Fibroblast of lung (primary cell): ENCODE results near the gene FSD1L. TPM values are rescaled to one million over a fixed set of nuclear protein-coding genes. Genes with fewer than 3 reads are reported as not detected.

Source experiments
- DNase-seq, 2 donors: peaks; one replicate each; pipeline versions ENCODE4 v3.0.0 to v3.0.0-alpha.2; 2010; ENCODE audit warnings: low read depth in 2 of 2
- H2AFZ ChIP-seq: 2 replicates; pipeline ENCODE4 v1.5.1; 2012; ENCODE audit warnings: low read length, control low read depth, inconsistent platforms
- H3K27ac ChIP-seq: 2 replicates; pipeline ENCODE4 v1.5.1; 2011; ENCODE audit warnings: low read length, control low read depth; ENCODE audit not compliant: insufficient read depth
- H3K27me3 ChIP-seq: 2 replicates; pipeline ENCODE4 v1.5.1; 2011; ENCODE audit warnings: mild to moderate bottlenecking, low read length; ENCODE audit not compliant: control insufficient read depth, insufficient read depth
- H3K36me3 ChIP-seq: 2 replicates; pipeline ENCODE4 v1.5.1; 2011; ENCODE audit warnings: low read length; ENCODE audit not compliant: control insufficient read depth, insufficient read depth
- H3K4me1 ChIP-seq: 2 replicates; pipeline ENCODE4 v1.5.1; 2011; ENCODE audit warnings: low read length; ENCODE audit not compliant: control insufficient read depth, insufficient read depth; ENCODE audit errors: extremely low read depth
- H3K4me2 ChIP-seq: 2 replicates; pipeline ENCODE4 v1.5.1; 2011; ENCODE audit warnings: low read length, control low read depth; ENCODE audit not compliant: insufficient read depth; ENCODE audit errors: extremely low read depth
- H3K4me3 ChIP-seq, 4 experiments: fragments of 200-600 bp in 1 of 4; sonication (generic) in 1 of 4; replicated peaks in 1 of 4; 2 replicates each; pipeline ENCODE4 v1.5.1; 2011 to 2016; ENCODE audit warnings: low read length in 4 of 4, low read depth in 3 of 4, mild to moderate bottlenecking in 3 of 4, control low read depth in 2 of 4, inconsistent platforms in 1 of 4, mixed read lengths in 1 of 4; ENCODE audit not compliant: insufficient read depth in 1 of 4; ENCODE audit errors: control extremely low read depth in 1 of 4
- H3K79me2 ChIP-seq: 2 replicates; pipeline ENCODE4 v1.5.1; 2012; ENCODE audit warnings: mild to moderate bottlenecking, low read length, inconsistent platforms; ENCODE audit not compliant: control insufficient read depth, insufficient read depth
- H3K9ac ChIP-seq: 2 replicates; pipeline ENCODE4 v1.5.1; 2011; ENCODE audit warnings: mild to moderate bottlenecking, low read length, control low read depth; ENCODE audit not compliant: insufficient read depth
- H3K9me3 ChIP-seq: 2 replicates; pipeline ENCODE4 v1.5.1; 2012; ENCODE audit warnings: low read depth, low read length; ENCODE audit not compliant: control insufficient read depth, insufficient read depth
- H4K20me1 ChIP-seq: 2 replicates; pipeline ENCODE4 v1.5.1; 2011; ENCODE audit warnings: low read length; ENCODE audit not compliant: control insufficient read depth, insufficient read depth; ENCODE audit errors: extremely low read depth
- EZH2 ChIP-seq: IDR thresholded peaks from 2 replicates; pipeline ENCODE4 v1.5.1; 2012; ENCODE audit warnings: low read length, control low read depth, mild to moderate bottlenecking; ENCODE audit errors: missing control alignments
- polyA plus RNA-seq, 2 donors: library from polyadenylated mRNA; depleted of rRNA in 1 of 2; stranded (reverse) in 1 of 2; unstranded in 1 of 2; fragments of >200 nt; gene quantifications; 2 replicates each; pipeline ENCODE4 v1.2.1, GENCODE V29; 2011 to 2012; ENCODE audit warnings: missing spikeins in 1 of 2
- total RNA-seq: library from RNA; depleted of rRNA; stranded (reverse); fragments of >200 nt; gene quantifications from 2 replicates; pipeline ENCODE4 v1.2.1, GENCODE V29; 2014
- TF ChIP-seq, protein P1 (sequence below), 2 donors: IDR thresholded peaks in 1 of 2; conservative IDR thresholded peaks in 1 of 2; 1 replicate in 1 of 2; 2 replicates in 1 of 2; pipeline ENCODE4 v1.5.1; 2011 to 2012; ENCODE audit warnings: low read length in 2 of 2, control low read depth in 1 of 2, inconsistent platforms in 1 of 2, low read depth in 1 of 2, mild to moderate bottlenecking in 1 of 2

Gene FSD1L
- total and polyA plus RNA-seq, 2 donors (not counting 1 experiment from before 2014, with no cell fraction given) = 4.0 to 6.1 TPM

DNA sequence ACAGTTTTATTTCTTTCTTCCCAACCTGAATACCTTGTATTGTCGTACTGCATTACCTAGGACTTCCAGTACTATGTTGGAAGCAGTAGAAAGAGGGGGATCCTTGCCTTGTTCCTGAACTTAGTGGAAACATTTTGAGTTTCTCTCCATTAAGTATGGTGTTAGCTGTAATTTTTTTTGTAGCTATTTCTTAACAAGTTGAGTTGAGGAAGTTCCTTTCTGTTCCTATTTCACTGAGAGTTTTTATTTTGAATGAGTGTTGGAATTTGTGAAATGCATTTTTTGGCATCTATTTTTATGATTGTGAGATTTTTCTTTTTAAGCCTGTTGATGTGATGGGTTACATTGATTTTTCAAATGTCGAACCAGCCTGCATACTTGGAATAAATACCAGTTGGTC lies 49.0 kb downstream of the FSD1L start:
- H3K79me2 ChIP-seq = peaks cover 2% of the 10 kb centered on the region
- no peak overlapping the region for H3K4me3 ChIP-seq
- TF ChIP-seq, protein P1, sequence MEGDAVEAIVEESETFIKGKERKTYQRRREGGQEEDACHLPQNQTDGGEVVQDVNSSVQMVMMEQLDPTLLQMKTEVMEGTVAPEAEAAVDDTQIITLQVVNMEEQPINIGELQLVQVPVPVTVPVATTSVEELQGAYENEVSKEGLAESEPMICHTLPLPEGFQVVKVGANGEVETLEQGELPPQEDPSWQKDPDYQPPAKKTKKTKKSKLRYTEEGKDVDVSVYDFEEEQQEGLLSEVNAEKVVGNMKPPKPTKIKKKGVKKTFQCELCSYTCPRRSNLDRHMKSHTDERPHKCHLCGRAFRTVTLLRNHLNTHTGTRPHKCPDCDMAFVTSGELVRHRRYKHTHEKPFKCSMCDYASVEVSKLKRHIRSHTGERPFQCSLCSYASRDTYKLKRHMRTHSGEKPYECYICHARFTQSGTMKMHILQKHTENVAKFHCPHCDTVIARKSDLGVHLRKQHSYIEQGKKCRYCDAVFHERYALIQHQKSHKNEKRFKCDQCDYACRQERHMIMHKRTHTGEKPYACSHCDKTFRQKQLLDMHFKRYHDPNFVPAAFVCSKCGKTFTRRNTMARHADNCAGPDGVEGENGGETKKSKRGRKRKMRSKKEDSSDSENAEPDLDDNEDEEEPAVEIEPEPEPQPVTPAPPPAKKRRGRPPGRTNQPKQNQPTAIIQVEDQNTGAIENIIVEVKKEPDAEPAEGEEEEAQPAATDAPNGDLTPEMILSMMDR (conservative IDR thresholded peaks at IDR 0.05 in 1 of 2, IDR thresholded peaks at IDR 0.05 in 1 of 2; ENCODE audit: low read depth in 1 of 2, low read length in 2 of 2) = no peak
- no peak for TF ChIP-seq EZH2
- no peak overlapping the region for H3K27ac ChIP-seq
- no peaks in the 10 kb centered on the region for H3K27me3 ChIP-seq
- no peak overlapping the region for H2AFZ ChIP-seq
- no peak for DNase-seq
- no peaks in the 10 kb centered on the region for H3K36me3 ChIP-seq
- H3K9me3 ChIP-seq = no peaks in the 10 kb centered on the region
- no peak overlapping the region for H3K9ac ChIP-seq
- H4K20me1 ChIP-seq = no peaks in the 10 kb centered on the region
- H3K4me2 ChIP-seq = no peak overlapping the region
- H3K4me1 ChIP-seq = no peaks in the 10 kb centered on the region

DNA sequence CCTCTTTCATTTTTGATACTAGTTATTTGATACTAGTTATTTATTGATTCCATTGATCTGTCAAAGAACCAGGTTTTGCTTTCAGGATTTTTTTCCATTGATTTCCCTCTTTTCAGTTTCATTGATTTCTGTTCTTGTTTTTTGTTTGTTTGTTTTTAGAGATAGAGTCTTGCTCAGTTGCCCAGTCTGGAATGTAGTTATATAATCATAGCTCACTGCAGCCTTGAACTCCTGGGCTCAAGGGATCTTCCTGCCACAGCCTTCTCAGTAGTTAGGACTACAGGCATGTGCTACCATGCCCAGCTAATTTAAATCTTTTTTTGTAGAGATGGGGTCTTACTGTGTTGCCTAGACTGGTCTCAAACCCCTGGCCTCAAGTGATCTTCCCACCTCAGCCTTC lies 49.9 kb downstream of the FSD1L start:
- Histone ChIP-seq H3K4me1 (no peaks in the 10 kb centered on the region), H3K27me3 (no peaks in the 10 kb centered on the region), H3K9me3 (no peaks in the 10 kb centered on the region), H3K4me2 (no peak overlapping the region), H3K36me3 (no peaks in the 10 kb centered on the region), H3K4me3 (no peak overlapping the region), H3K9ac (no peak overlapping the region), H2AFZ (no peak overlapping the region), H4K20me1 (no peaks in the 10 kb centered on the region), H3K27ac (no peak overlapping the region), H3K79me2 (peaks cover 2% of the 10 kb centered on the region)
- TF ChIP-seq, protein P1 (conservative IDR thresholded peaks at IDR 0.05 in 1 of 2, IDR thresholded peaks at IDR 0.05 in 1 of 2; ENCODE audit: low read depth in 1 of 2, low read length in 2 of 2) = no peak
- TF ChIP-seq EZH2 = no peak
- DNase-seq = no peak

DNA sequence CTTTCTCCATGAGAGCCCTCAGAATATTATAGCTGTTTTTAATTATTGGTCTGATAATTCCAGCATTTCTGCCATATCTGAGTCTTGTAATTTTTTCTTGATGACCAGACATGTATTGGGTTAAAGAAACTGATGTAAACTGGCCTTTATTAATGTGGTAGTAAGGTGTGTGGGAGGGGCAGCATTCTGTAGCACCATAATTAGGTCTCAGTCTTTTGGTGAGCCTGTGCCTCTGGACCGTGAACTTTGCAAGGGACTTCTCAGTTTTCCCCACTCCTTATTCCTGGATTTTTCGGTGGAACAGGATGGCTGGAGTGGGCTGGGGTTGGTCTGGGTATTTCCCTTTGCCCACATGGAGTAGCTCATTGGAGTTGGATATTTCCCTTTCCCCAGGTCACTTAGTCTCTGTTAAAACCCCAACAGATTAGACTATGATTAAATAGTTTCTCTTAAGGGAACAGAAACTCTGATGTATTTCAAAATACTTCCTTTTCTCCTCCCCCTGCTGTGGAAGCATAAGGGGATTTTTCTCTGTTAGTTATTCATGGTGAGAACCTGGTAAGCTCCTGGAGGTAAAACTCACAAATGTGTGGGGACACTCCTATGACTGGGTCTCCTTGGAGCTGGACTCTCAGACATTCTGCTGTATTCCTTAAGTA lies 52.4 kb downstream of the FSD1L start:
- TF ChIP-seq, protein P1 (conservative IDR thresholded peaks at IDR 0.05 in 1 of 2, IDR thresholded peaks at IDR 0.05 in 1 of 2; ENCODE audit: low read depth in 1 of 2, low read length in 2 of 2) = no peak
- no peak for TF ChIP-seq EZH2
- Histone ChIP-seq H3K27ac (no peak overlapping the region), H3K9ac (no peak overlapping the region), H3K79me2 (peaks cover 2% of the 10 kb centered on the region), H4K20me1 (no peaks in the 10 kb centered on the region), H2AFZ (no peak overlapping the region), H3K36me3 (no peaks in the 10 kb centered on the region), H3K4me1 (no peaks in the 10 kb centered on the region), H3K4me2 (no peak overlapping the region), H3K4me3 (no peak overlapping the region), H3K27me3 (no peaks in the 10 kb centered on the region), H3K9me3 (no peaks in the 10 kb centered on the region)
- DNase-seq = no peak
